BJ (cell line): ENCODE measurements around the gene SPEG. TPM values are rescaled to one million over a fixed set of nuclear protein-coding genes. Genes with fewer than 3 reads are reported as not detected.

Experiments used
- CTCF ChIA-PET: fragments of 350-600 bp; formaldehyde crosslinking; extraction: SDS; loops from one replicate; lab custom pipeline; 2021; ENCODE audit warnings: antibody characterized with exemption, inconsistent platforms; lab: Yijun Ruan, JAX
- POLR2A ChIA-PET: fragments of 300-600 bp; sonication (Branson Sonifier 250); formaldehyde crosslinking; extraction: SDS; loops from one replicate; lab custom pipeline; 2021; ENCODE audit warnings: antibody characterized with exemption; lab: Charles Lee
- DNase-seq: peaks from one replicate; pipeline ENCODE4 v3.0.0-alpha.2; 2011; ENCODE audit warnings: low read depth
- H3K27me3 ChIP-seq: 2 replicates; pipeline ENCODE4 v1.6.0; 2011; ENCODE audit warnings: low read length; ENCODE audit not compliant: control insufficient read depth, insufficient read depth
- H3K36me3 ChIP-seq: 2 replicates; pipeline ENCODE4 v1.5.1; 2011; ENCODE audit warnings: low read length; ENCODE audit not compliant: control insufficient read depth, insufficient read depth
- H3K4me3 ChIP-seq: 2 replicates; pipeline ENCODE4 v1.5.1; 2011; ENCODE audit warnings: low read depth, mild to moderate bottlenecking, control low read depth, low read length
- CTCF ChIP-seq: IDR thresholded peaks from 2 replicates; pipeline ENCODE4 v1.5.1; 2011; ENCODE audit warnings: low read depth, mild to moderate bottlenecking, control low read depth, inconsistent platforms, low read length, moderate library complexity; ENCODE audit not compliant: insufficient read depth
- polyA plus RNA-seq: library from polyadenylated mRNA; depleted of rRNA; stranded (reverse); fragments of >200 nt; gene quantifications from 2 replicates; pipeline ENCODE4 v1.2.3, GENCODE V29; 2011

SPEG gene
- polyA plus RNA-seq, 1 experiment: 69.9 TPM

DNA sequence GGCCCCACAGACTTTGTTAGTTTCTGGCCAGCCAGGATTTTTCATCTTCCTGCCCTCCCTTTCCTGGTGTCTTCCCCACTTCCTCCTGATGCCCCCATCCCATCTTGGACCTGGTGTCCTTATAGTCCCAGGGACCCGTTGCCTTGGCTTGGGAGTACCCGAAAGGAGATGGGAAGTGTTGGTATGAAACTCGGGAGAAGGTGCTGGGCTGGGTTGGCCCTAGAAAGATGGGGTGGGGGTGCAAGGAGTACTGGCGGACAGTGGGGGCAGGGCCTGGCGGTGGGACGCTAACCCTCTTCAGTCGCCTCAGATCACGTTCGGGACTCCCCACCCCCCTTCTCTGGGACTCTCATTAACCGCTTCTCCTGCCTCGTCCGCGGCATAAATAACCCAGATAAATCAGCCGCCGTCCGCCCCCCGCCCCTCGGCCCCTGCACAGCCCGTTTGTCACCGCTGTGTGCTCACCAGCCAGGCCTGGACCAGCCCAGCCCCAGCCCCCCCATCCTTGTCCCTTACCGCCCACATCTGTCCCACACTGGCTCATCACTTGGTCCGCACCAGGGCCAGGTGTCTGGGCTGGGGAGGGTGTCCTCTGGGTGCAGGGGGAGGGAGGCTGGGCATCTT is 76.0 kb downstream of the SPEG start:
- POLR2A ChIA-PET: interaction anchor here (0.6 to 1.4 kb wide), 3 partner anchors 12 to 116 kb away, joined by 4 to 10 read pairs (median 5); partner anchors contain the start of gene GMPPA
- Histone ChIP-seq H3K27me3 (peaks cover 29% of the 10 kb centered on the region), H3K4me3 (no peak overlapping the region), H3K36me3 (peaks cover 8% of the 10 kb centered on the region)
- no peak for DNase-seq
- 0 out of 2 replicates have a peak, but pooled peaks have one; percentile 1 for TF ChIP-seq CTCF
- CTCF ChIA-PET: interaction anchor here (0.9 to 42.0 kb wide), 17 partner anchors 0 to 434 kb away, joined by 3 to 872 read pairs (median 5); partner anchors contain the start of genes ASIC4, CHPF, GMPPA and TMEM198

GRCh38 chr2:219511547-219512325 is 77.1 kb downstream of the SPEG start:
- POLR2A ChIA-PET: interaction anchor here (1.2 kb wide), 1 partner anchor 13 kb away, joined by 5 read pairs; the partner anchor contains the start of gene GMPPA
- CTCF ChIA-PET: interaction anchor here (0.6 to 42.0 kb wide), 9 partner anchors 1 to 1701 kb away, joined by 3 to 872 read pairs (median 3); partner anchors contain the start of genes ASIC4, CHPF, GMPPA and TMEM198
- peaks cover 2% of the 10 kb centered on the region for H3K36me3 ChIP-seq

GRCh38 chr2:219512524-219513216 is 78.0 kb downstream of the SPEG start:
- Histone ChIP-seq H3K27me3 (peaks cover 30% of the 10 kb centered on the region), H3K4me3 (no peak overlapping the region), H3K36me3 (no peaks in the 10 kb centered on the region; the same call in 1 of the 2 replicates)
- CTCF ChIA-PET: interaction anchor here (1.0 to 42.0 kb wide), 6 partner anchors 2 to 130 kb away, joined by 3 to 872 read pairs (median 5); partner anchors contain the start of genes ASIC4, CHPF, GMPPA and TMEM198
- DNase-seq: no peak
- POLR2A ChIA-PET: no interaction called here
- TF ChIP-seq CTCF: no peak

More at GRCh38 chr2:219511547-219512325, 77.1 kb downstream of the SPEG start:
- H3K4me3 ChIP-seq: no peak overlapping the region
- no peak for DNase-seq
- peaks cover 30% of the 10 kb centered on the region for H3K27me3 ChIP-seq
- no peak for TF ChIP-seq CTCF

DNA sequence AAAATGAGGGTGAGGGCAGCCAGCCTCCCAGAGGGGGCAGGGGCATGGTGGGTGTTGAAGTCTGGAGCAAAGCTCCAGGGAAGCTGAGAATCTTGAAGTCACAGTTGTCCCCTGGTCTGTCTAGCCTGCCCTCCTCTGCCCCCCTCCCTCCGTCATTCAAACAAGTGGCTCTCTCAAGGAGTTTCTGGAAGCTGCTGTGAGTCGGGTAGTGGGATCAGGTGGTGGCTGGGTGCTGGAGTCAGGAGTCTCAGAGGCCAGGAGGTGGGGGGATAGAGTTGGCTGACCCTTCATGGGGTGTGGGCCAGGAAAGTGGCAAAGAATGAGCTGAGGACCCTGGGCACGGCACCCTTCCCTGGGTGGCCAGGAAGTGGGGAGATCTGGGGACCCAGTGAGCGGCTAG is 79.1 kb downstream of the SPEG start:
- Histone ChIP-seq H3K27me3 (peaks cover 30% of the 10 kb centered on the region), H3K4me3 (no peak overlapping the region), H3K36me3 (no peaks in the 10 kb centered on the region)
- ChIA-PET POLR2A (no interaction called here), CTCF (interaction anchor here (1.0 to 42.0 kb wide), 5 partner anchors 3 to 129 kb away, joined by 3 to 872 read pairs (median 7); partner anchors contain the start of genes ASIC4, CHPF, GMPPA and TMEM198)
- no peak for TF ChIP-seq CTCF
- no peak for DNase-seq
